Stimulated activated CD8-positive, alpha-beta memory T cell treated with anti-CD3 and anti-CD28 coated beads, Interleukin-7, amount 100 ng/mL, for 1 hour (primary cell): ENCODE data around the gene ADH5.
A peak's percentile ranks its signal among the peaks of the same experiment; 100 is the strongest.
"Not testable (repeated sequence)": the region's sequence is repeated elsewhere in the genome, so short reads cannot be mapped to it uniquely, and the experiment has no call there.

ENCODE experiments used
- DNase-seq, 2 donors: peaks; one replicate each; pipeline ENCODE4 v3.0.0-alpha.2; 2020; ENCODE audit warnings: low read depth in 2 of 2

The ADH5 gene

DNA sequence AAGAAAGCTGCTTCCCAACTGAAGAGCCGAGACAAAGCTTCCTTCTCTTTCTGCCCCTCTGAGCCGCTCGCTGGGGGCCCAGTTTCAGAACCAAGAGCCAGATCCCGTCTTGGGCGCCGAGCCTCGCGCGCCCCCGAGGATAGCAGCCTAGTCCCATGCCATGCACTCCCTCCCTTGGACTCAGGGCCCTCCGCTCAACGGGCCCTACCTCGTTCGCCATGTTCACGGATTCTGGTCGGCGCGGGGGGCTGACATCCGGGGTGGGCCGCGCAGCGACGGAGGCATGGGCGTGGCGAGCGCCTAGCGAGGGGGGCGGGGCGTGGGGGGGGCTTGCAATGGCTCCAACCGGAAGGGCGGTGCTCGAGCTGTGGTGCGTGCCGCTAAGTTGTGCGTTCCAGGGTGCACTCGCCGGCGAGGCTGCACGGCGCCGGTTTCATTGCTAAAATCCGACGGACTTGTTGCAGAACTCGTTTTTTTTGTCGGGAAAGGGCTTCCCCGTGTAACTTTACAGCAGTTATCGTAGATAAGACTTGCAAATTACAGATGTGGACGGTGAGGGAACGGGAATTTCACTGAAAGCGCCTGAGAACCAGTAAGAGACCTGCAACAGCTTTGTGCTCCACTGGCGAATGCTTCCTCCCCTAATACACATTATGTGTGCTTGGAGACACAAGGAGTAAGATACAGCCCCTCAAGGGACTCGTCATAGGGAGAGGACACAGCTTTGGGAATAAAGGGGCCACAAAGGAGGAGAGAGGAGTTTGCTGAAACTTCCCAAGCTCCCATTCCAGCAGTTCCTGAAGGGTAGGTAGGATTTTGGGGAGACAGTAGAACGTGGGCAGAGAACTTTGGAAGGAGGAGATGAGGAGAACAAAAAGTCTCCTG is at the start of gene ADH5:
ADH5 (minus strand) TSS at position 308 of the 885 bp plus-strand sequence; CDS start at position 220, 88 bp downstream.
- DNase-seq, result peak; percentile 81 to 84

DNA sequence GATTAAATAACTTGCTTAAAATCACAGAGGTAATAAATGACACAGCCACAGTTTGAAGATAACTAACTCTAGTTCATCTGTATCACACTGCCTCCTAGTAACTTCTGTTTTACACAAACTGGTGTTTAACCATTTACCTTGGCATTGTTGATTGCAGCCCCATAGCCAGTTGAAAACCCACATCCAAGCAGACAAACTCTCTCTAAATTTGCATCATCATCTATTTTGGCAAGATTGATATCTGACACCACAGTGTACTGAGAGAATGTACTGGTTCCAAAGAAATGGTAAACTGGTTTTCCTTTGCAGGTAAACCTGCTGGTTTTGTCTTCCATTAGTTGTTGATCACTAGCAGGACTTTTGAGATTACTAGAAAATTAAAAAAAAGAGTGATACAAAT is 47.7 kb upstream of the ADH5 start:
- no peak for DNase-seq

DNA sequence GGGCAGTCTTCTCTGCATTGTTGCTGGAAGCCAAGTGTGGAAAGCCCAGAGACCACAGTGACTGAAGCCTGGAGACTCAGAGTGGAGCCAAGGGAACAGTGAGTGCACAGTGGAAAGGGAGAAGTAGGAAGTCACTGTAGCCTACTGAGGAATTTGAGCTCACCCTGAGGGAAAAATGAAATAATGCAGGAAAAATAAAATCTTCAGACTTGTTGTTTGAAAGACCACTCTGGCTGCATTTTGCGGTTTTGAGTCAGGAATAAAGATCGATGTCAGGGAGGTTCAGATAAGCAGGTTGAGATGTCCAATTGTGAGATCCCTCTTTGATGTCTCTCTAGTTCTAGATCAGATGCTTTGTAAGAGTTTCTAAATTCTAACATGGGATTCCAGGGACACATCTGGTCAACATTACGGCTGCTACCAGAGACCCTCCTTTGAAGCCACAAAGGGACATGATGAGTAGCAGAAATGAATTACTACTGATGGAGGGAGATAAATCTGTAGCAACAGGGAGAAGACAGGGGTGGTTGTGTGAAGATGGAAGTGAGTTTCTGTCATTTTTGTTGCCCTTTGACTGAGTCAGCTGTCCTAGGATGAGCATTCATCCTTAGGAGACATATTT is 47.1 kb upstream of the ADH5 start:
- DNase-seq, result no peak

DNA sequence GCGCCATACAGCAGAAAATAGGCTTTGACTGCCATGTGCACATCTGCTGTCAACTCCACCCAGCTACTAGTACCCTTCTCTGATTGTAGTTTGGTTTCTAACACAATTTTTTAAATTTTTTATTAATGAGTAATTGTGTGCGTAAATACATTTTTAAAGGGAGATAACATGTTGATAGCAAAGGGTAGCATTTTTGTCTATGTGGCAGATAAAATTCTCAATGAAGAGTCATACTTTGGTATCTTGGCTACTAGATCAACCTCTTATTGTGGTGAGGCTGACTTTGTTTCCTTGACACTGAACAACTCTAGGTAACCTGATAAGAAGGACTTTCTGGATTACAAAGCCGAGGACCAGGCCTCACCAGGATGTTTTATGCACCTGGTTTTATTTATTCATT is 46.0 kb upstream of the ADH5 start:
- no peak for DNase-seq

DNA sequence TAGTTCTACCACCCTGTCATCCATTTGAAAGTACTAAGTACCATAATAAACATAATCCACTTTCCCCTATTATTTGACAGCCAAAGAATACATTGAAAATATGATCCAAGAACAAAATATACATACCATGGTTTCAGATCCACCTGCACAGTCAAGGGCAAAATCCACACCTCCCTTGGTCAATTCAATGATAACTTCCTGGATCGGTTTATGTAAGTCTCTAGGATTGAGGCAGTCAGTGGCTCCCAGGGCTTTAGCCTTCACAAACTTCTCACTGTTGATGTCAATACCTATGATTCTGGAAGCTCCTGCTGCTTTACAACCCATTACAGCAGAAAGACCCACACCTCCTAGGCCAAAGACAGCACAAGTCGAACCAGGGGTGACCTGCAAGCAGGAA is 42.8 kb upstream of the ADH5 start:
- no peak for DNase-seq

DNA sequence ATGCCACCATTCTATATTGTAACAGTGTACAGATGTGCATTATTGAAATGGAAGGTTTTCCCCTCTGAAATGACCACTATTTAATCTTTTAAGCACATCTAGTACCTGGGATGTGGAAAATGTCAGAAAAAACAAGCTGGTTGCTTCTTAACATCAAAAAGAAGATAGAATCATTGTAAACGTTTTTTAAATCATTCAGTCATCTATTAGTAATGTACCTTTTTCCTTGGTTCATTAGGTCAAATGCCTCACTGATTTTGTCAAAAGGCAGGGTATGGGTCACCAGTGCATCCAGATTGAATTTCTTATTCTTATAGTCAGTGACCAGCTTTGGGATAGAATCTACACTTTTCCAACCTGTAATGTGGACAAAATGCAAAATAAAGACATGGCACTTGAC is 37.8 kb upstream of the ADH5 start:
- DNase-seq, result no peak

DNA sequence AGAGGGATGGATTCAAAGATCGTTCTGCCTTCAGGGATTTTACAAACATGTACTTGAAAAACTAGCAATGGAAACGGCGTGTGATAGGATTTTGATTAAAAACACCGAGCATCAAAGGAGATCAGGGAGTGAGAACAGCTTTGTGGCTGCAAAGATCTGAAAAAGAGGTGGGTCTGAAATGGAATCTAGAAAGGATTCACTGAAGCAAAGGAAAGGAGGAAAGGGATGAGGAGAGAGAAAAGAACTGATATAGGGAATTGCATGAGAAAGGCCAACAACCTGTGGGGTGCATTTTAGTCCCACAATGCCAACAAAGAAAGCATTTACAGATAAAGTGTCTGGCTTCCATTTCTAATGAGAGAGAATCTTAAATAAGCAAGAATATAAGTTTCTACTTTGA is 32.4 kb upstream of the ADH5 start:
- DNase-seq, result no peak

DNA sequence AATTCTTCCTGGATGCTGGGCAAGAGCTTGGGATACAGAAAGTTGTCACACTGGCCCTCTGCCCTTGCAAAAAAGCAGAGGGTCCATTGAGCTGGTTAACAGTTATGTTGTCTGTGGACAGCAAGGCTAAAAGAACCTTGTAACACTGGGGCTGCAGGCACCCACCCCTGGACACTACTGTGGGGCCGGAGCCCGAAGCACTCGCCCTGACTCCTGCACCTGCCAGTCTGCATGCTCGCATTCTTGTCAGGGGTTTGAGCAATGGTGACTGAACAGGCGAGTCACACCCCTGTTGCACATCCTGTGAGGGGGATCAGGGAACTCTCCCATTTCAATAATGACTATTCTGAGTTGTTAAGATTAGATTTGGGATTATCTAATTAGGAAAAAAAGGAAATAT is 31.9 kb upstream of the ADH5 start:
- no peak for DNase-seq

DNA sequence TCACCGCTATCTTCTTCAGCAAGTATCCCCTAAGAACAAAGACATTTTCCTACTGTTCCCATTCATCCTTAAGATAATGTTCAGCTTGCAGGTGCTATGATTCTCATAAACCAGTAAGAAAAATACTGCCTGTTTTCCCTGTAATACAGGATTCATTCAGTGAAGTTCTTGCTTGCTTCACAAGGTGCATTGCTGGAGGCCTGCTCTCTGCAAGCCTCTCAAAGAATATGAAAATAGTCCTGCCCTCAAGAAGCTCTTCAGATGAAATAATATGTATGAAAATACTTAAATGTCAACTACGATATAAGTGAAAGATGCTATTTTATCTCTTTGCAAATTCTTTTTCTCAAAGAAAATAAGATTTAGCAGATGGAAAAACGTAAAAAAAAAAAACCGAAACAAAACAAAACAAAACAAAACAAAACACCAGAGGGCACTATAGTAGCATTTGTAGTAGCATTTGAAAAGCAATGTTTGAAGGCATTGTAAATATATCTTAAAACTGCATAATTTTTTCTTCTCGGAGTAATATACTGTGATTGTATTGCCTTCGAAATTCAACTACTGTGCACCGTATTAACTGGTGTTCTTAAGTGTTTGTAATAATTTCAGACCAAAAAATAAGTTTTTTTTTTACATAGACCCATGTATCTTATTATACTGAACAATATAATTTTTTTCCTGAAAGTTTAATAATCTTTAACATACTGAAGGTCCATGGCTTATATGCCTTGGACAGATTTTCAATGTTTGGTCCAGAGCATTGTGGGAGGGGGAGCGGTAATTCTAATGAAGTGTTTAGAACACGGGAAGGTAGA is 29.5 kb upstream of the ADH5 start:
- no peak for DNase-seq

DNA sequence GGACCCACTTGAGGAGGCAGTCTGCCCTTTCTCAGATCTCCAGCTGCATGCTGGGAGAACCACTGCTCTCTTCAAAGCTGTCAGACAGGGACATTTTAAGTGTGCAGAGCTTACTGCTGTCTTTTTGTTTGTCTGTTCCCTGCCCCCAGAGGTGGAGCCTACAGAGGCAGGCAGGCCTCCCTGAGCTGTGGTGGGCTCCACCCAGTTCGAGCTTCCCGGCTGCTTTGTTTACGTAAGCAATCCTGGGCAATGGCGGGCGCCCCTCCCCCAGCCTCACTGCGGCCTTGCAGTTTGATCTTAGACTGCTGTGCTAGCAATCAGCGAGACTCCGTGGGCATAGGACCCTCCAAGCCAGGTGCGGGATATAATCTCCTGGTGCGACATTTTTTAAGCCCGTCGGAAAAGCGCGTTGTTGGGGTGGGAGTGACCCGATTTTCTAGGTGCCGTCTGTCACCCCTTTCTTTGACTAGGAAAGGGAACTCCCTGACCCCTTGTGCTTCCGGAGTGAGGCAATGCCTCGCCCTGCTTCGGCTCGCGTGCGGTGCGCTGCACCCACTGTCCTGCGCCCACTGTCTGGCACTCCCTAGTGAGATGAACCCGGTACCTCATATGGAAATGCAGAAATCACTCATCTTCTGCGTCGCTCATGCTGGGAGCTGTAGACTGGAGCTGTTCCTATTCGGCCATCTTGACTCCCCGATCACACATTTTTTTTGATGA is 28.7 kb upstream of the ADH5 start:
- DNase-seq, result not testable (repeated sequence)

DNA sequence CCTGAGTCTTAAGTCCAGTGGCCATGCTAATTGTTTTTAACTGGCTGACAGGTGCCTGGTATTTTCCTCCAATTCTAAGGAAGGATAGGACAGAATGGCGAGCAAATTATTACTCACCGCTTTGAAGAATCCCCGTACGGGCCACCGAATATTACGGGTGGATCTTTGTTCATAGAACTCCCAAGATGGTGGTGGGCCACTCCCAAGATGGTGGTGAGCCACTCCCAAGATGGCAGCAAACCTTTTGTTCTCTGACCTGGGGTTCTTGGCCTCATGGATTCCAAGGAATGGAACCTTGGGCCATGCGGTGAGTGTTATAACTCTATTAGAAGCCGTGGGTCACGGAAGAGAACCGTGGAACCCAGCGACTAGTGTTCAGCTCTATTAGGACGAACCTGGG is 20.7 kb upstream of the ADH5 start:
- not testable (repeated sequence) for DNase-seq

DNA sequence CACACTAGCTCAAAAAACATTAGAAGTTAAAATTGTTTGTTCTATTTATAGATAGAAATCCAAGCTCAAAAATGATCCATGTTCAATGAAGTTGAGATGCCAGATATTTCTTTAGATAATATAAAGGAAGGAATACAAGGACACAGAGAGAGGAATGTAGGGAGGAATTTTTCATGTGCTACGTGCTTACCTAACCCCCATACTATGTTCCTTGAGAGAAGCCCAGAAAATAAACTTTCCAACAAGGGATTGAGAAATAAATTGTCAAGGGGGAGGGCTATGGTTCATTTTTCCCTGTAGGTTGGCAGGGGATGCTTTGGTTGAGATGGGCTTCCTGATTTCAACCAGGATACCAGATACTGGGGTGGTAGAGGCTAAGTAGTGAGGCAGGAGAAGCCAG is 15.6 kb upstream of the ADH5 start:
- DNase-seq, result no peak

DNA sequence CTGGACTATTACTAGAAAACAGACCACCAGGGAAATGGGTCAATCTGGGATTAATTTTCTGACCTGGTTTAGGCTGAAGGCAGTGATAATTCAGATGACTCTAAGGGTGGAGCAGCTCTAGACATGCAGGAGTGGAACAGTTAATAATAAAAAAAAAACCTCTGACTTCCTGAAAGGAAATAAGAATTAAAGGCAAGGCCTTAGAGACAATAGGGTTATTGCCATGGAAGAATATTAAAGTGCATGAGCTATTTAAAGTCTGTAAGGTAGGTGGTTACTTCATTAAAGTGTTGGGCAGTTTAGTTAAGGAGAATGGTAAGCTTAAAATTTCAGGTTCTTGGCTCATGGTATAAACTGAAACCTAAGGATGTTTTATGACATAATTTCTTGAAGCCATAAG is 14.6 kb upstream of the ADH5 start:
- no peak for DNase-seq

DNA sequence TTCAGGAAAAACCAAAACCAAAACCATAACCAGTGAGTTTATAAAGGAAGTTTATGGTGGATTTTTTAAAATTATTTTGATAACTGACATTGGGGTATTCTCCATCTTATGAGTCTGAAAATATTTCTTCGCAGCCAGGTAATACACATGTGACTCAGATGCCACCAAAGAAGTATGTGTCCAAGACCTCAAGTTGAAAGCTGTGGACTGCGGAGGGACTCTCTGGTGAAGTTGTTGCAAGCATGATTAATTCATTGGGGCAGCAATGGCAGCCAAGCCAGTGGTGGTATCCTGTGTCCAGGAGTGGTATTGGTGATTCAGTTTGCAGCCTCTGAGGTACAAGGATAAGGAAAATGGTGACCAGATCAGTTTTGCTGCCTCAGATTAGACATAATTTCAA is 14.0 kb upstream of the ADH5 start:
- no peak for DNase-seq

DNA sequence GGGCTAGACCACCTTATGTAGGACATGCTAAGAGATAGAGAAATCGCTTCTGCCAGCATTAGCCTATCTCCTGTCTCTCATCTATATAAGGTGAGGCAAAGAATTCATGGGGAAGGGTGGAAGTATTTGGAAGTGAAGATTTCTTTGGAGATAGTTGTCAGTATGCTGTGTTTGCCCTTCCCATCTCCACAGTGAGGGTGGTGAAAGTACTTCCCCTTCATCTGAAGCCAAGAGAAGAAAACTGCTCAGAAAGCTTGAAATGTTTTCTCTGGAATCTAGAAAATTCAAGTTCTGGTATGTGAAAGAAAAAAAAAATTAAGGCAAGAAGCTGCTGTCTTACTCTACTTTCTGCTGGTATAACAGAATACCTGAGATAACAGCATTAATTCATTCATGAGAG is 12.3 kb upstream of the ADH5 start:
- no peak for DNase-seq

DNA sequence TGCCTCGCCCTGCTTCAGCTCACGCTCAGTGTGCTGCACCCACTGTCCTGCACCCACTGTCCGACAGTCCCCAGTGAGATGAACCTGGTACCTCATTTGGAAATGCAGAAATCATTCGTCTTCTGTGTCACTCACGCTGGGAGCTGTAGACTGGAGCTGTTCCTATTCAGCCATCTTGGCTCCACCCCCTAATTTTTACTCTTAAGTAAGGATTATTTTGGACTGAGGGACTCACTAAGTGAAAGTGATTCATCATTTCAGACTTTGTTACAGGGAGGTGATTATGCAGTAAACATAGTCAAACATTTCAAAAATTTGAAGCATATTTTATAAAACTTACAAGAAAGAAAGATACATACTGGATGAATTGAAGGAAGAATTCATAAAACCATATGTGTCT is 11.2 kb upstream of the ADH5 start:
- DNase-seq, result not testable (repeated sequence)

DNA sequence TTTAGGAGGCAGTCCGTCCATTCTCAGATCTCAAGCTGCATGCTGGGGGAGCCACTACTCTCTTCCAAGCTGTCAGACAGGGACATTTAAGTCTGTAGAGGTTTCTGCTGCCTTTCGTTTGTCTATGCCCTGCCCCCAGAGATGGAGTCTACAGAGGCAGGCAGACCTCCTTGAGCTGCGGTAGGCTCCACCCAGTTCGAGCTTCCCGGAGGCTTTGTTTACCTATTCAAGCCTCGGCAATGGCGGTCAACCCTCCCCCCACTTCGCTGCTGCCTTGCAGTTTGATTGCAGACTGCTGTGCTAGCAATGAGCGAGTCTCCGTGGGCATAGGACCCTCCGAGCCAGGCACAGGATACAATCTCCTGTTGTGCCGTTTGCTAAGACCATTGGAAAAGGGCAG is 10.7 kb upstream of the ADH5 start:
- no peak for DNase-seq

DNA sequence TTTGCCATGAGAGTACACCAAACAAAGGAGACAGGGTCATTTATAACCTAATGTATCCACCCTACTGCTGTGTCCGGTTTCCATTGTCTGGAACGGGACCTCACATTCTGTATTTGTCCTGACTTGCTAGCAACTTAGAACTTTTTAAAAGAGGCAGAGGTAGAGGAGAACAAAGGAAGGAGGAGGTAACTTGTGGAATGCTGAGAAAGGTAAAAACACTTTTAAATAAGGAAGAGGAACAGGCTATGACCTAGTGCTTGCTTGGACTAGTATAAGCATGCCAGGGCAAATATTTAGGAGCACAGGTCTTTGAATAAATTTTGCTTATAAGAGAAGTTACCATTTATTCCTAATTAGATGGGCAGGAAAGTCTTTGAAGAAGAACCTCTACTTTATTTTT is 3.3 kb upstream of the ADH5 start:
- DNase-seq, result not testable (repeated sequence)

DNA sequence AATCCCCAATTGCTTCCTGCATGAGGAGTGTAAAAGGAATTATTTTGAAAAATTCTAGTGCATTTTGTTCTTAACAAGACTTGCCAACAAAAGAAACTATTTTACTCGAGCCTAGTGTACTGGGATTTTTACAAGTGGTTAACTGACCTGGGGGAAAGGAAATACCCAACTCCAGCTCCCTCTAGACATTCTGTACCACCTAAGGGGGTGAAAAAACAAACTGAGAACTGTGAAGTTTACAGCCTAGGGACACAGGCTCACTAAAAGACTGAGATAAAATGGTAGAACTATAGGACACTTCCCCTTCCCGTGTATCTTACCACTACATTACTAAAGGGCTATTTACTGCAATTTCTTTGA is 2.6 kb upstream of the ADH5 start:
- no peak for DNase-seq

DNA sequence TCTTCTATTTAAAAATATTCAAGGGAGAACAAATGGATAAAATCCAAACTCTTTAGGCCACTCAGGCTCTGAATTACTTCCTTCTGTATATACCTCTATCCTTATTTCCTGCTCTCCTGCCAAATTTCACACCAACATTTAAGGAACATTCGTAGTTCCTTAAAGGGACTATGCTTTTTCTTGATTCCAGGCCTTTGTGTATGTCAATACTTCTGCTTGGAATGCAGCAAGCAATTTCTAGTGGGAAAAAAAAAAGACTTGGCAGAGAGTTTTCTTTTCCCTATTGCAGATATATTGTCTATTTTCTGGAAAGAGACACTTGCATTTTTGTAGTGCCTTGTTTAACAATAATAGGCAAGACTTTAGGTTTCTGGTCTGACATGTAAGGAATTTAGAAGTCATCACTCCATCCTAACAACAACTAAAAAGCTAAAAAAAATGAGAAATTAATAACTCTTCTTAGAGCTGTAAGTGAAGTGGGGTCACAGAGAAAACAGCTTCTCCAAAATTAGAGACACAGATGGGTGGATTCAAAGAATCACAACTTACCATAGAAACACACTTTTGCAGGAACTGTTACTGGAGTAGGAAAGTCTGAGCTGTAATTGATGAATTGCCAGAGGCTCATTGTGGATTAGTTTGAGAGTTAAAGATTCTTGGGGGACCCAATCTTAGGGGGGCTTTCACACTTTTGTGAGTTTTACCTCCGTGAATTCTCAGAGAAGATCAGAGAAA is 2.1 kb upstream of the ADH5 start:
- DNase-seq, result no peak

DNA sequence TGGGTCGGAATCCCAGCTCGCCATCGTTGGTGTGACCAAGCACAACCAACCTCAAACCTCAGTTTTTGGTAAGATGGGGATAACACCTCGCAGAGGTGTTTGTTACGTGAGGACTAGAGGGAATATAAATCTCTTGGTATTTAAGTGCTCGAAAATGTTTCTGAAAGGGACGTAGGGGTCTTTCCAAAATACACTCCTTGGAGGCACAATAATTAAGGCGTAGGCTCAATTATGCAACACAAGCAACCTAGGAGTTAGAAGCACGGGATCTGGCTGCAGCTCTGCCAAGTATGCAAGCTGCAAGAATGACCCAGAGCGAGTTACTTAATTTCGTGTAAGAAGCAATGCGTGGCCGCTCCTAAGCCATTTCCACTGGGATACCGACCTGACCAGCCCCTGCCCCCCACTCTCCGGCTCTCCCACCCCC is 552 bp downstream of the ADH5 start:
- no peak for DNase-seq
